Ishikawa (cell line): Measurements from ENCODE around the gene MUC15.

Experiments
- CEBPB ChIP-seq: IDR thresholded peaks from 2 replicates; pipeline ENCODE4 v1.6.1; 2012
- CREB1 ChIP-seq: IDR thresholded peaks from 2 replicates; pipeline ENCODE4 v1.6.1; 2012; ENCODE audit warnings: low read depth
- EP300 ChIP-seq: IDR thresholded peaks from 2 replicates; pipeline ENCODE4 v1.6.1; 2012; ENCODE audit warnings: borderline replicate concordance
- FOXM1 ChIP-seq: IDR thresholded peaks from 2 replicates; pipeline ENCODE4 v1.6.1; 2012; ENCODE audit warnings: low read depth, borderline replicate concordance
- MAX ChIP-seq: IDR thresholded peaks from 2 replicates; pipeline ENCODE4 v1.6.1; 2012
- TAF1 ChIP-seq: IDR thresholded peaks from 2 replicates; pipeline ENCODE4 v1.6.1; 2012; ENCODE audit warnings: low read depth, mild to moderate bottlenecking
- TEAD4 ChIP-seq: IDR thresholded peaks from 2 replicates; pipeline ENCODE4 v1.6.1; 2012
- TF ChIP-seq, protein P1 (sequence below): IDR thresholded peaks from 2 replicates; pipeline ENCODE4 v1.6.1; 2012; ENCODE audit warnings: low read depth, mild to moderate bottlenecking

DNA sequence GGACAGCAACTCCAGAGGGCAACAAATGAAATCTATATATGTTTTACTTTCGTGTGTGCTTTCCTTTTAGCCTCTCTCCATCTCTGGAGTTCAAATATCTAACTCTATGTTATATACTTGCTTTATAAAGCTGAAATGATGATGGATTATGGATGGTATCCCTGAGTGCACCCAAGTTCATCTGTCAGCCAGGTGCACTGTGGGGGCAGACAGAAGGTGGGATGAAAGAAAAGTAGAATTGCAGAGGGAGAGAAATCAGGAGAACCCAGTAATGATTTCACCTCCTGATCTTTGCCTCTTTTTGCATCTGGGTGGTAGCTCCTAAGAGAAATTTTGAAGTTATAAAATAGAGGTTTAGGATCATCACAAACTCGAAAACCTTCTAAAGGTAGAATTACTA lies 2.4 kb downstream of the MUC15 start:
- TF ChIP-seq EP300 (no peak), FOXM1 (no peak), CEBPB (no peak), MAX (no peak), TAF1 (no peak), TEAD4 (no peak), CREB1 (no peak)
- TF ChIP-seq, protein P1, sequence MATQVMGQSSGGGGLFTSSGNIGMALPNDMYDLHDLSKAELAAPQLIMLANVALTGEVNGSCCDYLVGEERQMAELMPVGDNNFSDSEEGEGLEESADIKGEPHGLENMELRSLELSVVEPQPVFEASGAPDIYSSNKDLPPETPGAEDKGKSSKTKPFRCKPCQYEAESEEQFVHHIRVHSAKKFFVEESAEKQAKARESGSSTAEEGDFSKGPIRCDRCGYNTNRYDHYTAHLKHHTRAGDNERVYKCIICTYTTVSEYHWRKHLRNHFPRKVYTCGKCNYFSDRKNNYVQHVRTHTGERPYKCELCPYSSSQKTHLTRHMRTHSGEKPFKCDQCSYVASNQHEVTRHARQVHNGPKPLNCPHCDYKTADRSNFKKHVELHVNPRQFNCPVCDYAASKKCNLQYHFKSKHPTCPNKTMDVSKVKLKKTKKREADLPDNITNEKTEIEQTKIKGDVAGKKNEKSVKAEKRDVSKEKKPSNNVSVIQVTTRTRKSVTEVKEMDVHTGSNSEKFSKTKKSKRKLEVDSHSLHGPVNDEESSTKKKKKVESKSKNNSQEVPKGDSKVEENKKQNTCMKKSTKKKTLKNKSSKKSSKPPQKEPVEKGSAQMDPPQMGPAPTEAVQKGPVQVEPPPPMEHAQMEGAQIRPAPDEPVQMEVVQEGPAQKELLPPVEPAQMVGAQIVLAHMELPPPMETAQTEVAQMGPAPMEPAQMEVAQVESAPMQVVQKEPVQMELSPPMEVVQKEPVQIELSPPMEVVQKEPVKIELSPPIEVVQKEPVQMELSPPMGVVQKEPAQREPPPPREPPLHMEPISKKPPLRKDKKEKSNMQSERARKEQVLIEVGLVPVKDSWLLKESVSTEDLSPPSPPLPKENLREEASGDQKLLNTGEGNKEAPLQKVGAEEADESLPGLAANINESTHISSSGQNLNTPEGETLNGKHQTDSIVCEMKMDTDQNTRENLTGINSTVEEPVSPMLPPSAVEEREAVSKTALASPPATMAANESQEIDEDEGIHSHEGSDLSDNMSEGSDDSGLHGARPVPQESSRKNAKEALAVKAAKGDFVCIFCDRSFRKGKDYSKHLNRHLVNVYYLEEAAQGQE: no peak
